Esophagus squamous epithelium (tissue), 5 donors: ENCODE data around the gene NME9. TPM values are rescaled to one million over a fixed set of nuclear protein-coding genes. Genes with fewer than 3 reads are reported as not detected.
A peak's percentile ranks its signal among the peaks of the same experiment; 100 is the strongest.

ENCODE experiments used
- DNase-seq: peaks from one replicate; lab custom pipeline; 2025; lab: John Stamatoyannopoulos, UW
- H3K27ac ChIP-seq, 4 donors: fragments of 200-600 bp; sonication (generic); one replicate each; pipeline ENCODE4 v1.5.1; 2016 to 2019; ENCODE audit warnings: mild to moderate bottlenecking in 1 of 4
- H3K27me3 ChIP-seq, 4 donors: fragments of 200-600 bp; sonication (generic); 1 replicate in 3 of 4; 2 replicates in 1 of 4; pipeline versions ENCODE4 v1.5.1 to v1.6.0; 2017 to 2021; ENCODE audit warnings: antibody characterized with exemption in 1 of 4
- H3K36me3 ChIP-seq, 3 donors: fragments of 200-600 bp; sonication (generic); one replicate each; pipeline ENCODE4 v1.5.1; 2016 to 2019
- H3K4me1 ChIP-seq, 3 donors: fragments of 200-600 bp; sonication (generic); one replicate each; pipeline ENCODE4 v1.5.1; 2017 to 2019
- H3K4me3 ChIP-seq, 4 donors: fragments of 200-600 bp; sonication (generic); 1 replicate in 3 of 4; 2 replicates in 1 of 4; pipeline ENCODE4 v1.5.1; 2016 to 2019; ENCODE audit warnings: mild to moderate bottlenecking in 2 of 4, moderate library complexity in 1 of 4
- H3K9me3 ChIP-seq, 3 donors: fragments of 200-600 bp; sonication (generic); one replicate each; pipeline ENCODE4 v1.5.1; 2016 to 2019
- CTCF ChIP-seq, 6 experiments: fragments of 450-650 bp in 4 of 6; fragments of 200-600 bp in 2 of 6; sonication (generic) in 2 of 6; IDR thresholded peaks; one replicate each; pipeline ENCODE4 v1.5.1; 2016 to 2019; ENCODE audit warnings: antibody characterized with exemption in 6 of 6, mild to moderate bottlenecking in 4 of 6, moderate library complexity in 4 of 6
- POLR2A ChIP-seq, 4 donors: fragments of 450-650 bp; IDR thresholded peaks; one replicate each; pipeline ENCODE4 v1.6.1; 2017; ENCODE audit warnings: antibody characterized with exemption in 4 of 4, mild to moderate bottlenecking in 4 of 4, moderate library complexity in 3 of 4
- WGBS, 2 donors: methylation state at CpG; one replicate each; pipeline ENCODE4 v1.1.5; 2018; 5-methylcytosine and 5-hydroxymethylcytosine counted together
- intact Hi-C: fragments of 100-400 bp; cut with DNase I; formaldehyde crosslinking; loops from one replicate; pipeline ENCODE4 v1.15.0; 2022
- total RNA-seq, 4 donors: library from RNA; depleted of rRNA; stranded (reverse); fragments of >200 nt; gene quantifications; one replicate each; pipeline ENCODE4 v1.1.0, GENCODE V29; 2016
- donor health status: DM: yes; HTN: yes; CAD: no.

NME9 gene
- total RNA-seq, 4 donors from 2014 or later: 1.3 TPM; not detected in 3

- Histone ChIP-seq H3K27me3 (peaks cover 0 to 31% (median 0%) of the 10 kb centered on the region in 4 donors), H3K36me3 (no peaks in the 10 kb centered on the region), H3K4me3 (no peak overlapping the region), H3K4me1 (peaks cover 0 to 39% (median 8%) of the 10 kb centered on the region in 3 donors), H3K27ac (no peak overlapping the region), H3K9me3 (no peaks in the 10 kb centered on the region)
- intact Hi-C loops: no loop called here
- TF ChIP-seq POLR2A (IDR thresholded peaks at IDR 0.05) (no peak), CTCF (IDR thresholded peaks at IDR 0.05) (no peak)
- no peak for DNase-seq
Observed at GRCh38 chr3:138351151-138351550, 21.5 kb upstream of the NME9 start.

- 59 to 67% methylated on average over 7 to 14 of the region's 15 CpGs for WGBS, 2 donors
- peak overlapping the region in 3 of 4 donors; percentile 62 to 96 (median 82) for H3K4me3 ChIP-seq
- H3K4me1 ChIP-seq: peaks cover 0 to 39% (median 8%) of the 10 kb centered on the region in 3 donors
- peak overlapping the region in 2 of 4 donors; percentile 90 to 95 for H3K27ac ChIP-seq
- no peaks in the 10 kb centered on the region for H3K36me3 ChIP-seq
- peaks cover 0 to 33% (median 0%) of the 10 kb centered on the region in 4 donors for H3K27me3 ChIP-seq
- intact Hi-C loops: no loop called here
- H3K9me3 ChIP-seq: no peaks in the 10 kb centered on the region
- no peak for TF ChIP-seq POLR2A (IDR thresholded peaks at IDR 0.05)
- DNase-seq: no peak
Observed at GRCh38 chr3:138349926-138350665, 20.4 kb upstream of the NME9 start.

GRCh38 chr3:138348754-138349739, 19.4 kb upstream of the NME9 start:
- no peaks in the 10 kb centered on the region for H3K36me3 ChIP-seq
- peaks cover 0 to 39% (median 8%) of the 10 kb centered on the region in 3 donors for H3K4me1 ChIP-seq
- H3K27ac ChIP-seq: peak overlapping the region; percentile 82 to 95 (median 87)
- H3K9me3 ChIP-seq: no peaks in the 10 kb centered on the region
- no peak for DNase-seq
- intact Hi-C loops: no loop called here
- TF ChIP-seq POLR2A (IDR thresholded peaks at IDR 0.05) (no peak), CTCF (IDR thresholded peaks at IDR 0.05) (no peak)
- peaks cover 0 to 33% (median 0%) of the 10 kb centered on the region in 4 donors for H3K27me3 ChIP-seq
- H3K4me3 ChIP-seq: peak overlapping the region; percentile 62 to 96 (median 76)
- 26% methylated on average over 14 of the region's 58 CpGs; no CpG with 5 or more reads in 1 of the 2 donors for WGBS, 2 donors

GRCh38 chr3:138347960-138348753, 18.5 kb upstream of the NME9 start, which contains the start of gene MRAS:
Gene MRAS, plus strand, starts transcription at chr3:138348579. Its CDS starts 24,305 bp downstream, at chr3:138372884.
- DNase-seq: no peak
- intact Hi-C loops: no loop called here
- H3K27me3 ChIP-seq: peaks cover 0 to 33% (median 0%) of the 10 kb centered on the region in 4 donors
- peak in 4 of 6 experiments; percentile 8 to 39 (median 20) for TF ChIP-seq CTCF (IDR thresholded peaks at IDR 0.05)
- TF ChIP-seq POLR2A (IDR thresholded peaks at IDR 0.05): peak in 2 of 4 donors; percentile 51 to 53
- H3K27ac ChIP-seq: peak within 1 kb of the TSS; percentile 82 to 95 (median 87)
- H3K36me3 ChIP-seq: no peaks in the 10 kb centered on the region
- peaks cover 0 to 39% (median 8%) of the 10 kb centered on the region in 3 donors for H3K4me1 ChIP-seq
- H3K4me3 ChIP-seq: peak within 1 kb of the TSS; percentile 62 to 96 (median 76)
- WGBS, 2 donors: 0% methylated on average over 19 to 26 of the region's 93 CpGs
- H3K9me3 ChIP-seq: no peaks in the 10 kb centered on the region

- Histone ChIP-seq H3K27ac (no peak overlapping the region), H3K36me3 (no peaks in the 10 kb centered on the region), H3K4me1 (peaks cover 0 to 23% (median 8%) of the 10 kb centered on the region in 3 donors), H3K27me3 (peaks cover 0 to 33% (median 0%) of the 10 kb centered on the region in 4 donors), H3K4me3 (no peak overlapping the region), H3K9me3 (no peaks in the 10 kb centered on the region)
- no peak for TF ChIP-seq POLR2A (IDR thresholded peaks at IDR 0.05)
- TF ChIP-seq CTCF (IDR thresholded peaks at IDR 0.05): no peak
- intact Hi-C loops: no loop called here
- DNase-seq: no peak
- 25% methylated on average over 1 of the region's 1 CpG; no CpG with 5 or more reads in 1 of the 2 donors for WGBS, 2 donors
Observed at GRCh38 chr3:138344754-138345153, 15.1 kb upstream of the NME9 start.
